B cell (primary cell): Measurements from ENCODE around the gene BCL2L11. TPM values are rescaled to one million over a fixed set of nuclear protein-coding genes. Genes with fewer than 3 reads are reported as not detected.

ENCODE experiments used
- ATAC-seq: fragments of 200-7000 bp; cut with Tn5 transposase; one replicate; pipeline ENCODE4 v1.10.0; 2021; ENCODE audit warnings: low read depth, mild to moderate bottlenecking, moderate number of reproducible peaks, moderate library complexity
- CTCF ChIA-PET: fragments of 350-600 bp; sonication (Branson Sonifier 250); formaldehyde crosslinking; loops from one replicate; lab custom pipeline; 2021; ENCODE audit warnings: antibody characterized with exemption, inconsistent platforms; lab: Charles Lee
- POLR2A ChIA-PET: fragments of 350-600 bp; sonication (Branson Sonifier 250); formaldehyde crosslinking; loops from one replicate; lab custom pipeline; 2021; ENCODE audit warnings: antibody characterized with exemption; lab: Charles Lee
- DNase-seq: peaks from one replicate; pipeline ENCODE4 v3.0.0; 2013
- H2AFZ ChIP-seq: 2 replicates; pipeline ENCODE4 v1.6.1; 2012; ENCODE audit warnings: mild to moderate bottlenecking, low read depth, low read length; ENCODE audit not compliant: insufficient read depth, poor library complexity, severe bottlenecking
- H3K27ac ChIP-seq, 2 donors: 1 replicate in 1 of 2; 2 replicates in 1 of 2; pipeline ENCODE4 v1.5.1; 2012 to 2013; ENCODE audit warnings: low read length in 2 of 2, mild to moderate bottlenecking in 2 of 2, moderate library complexity in 1 of 2
- H3K27me3 ChIP-seq, 4 experiments: fragments of 200-600 bp in 1 of 4; sonication (generic) in 1 of 4; replicated peaks in 1 of 4; 1 replicate in 2 of 4; 2 replicates in 2 of 4; pipeline versions ENCODE4 v1.6.1 to v1.7.0; 2013 to 2016; ENCODE audit warnings: low read length in 3 of 4, mild to moderate bottlenecking in 2 of 4, mixed read lengths in 1 of 4, moderate library complexity in 1 of 4; ENCODE audit not compliant: insufficient read depth in 4 of 4, control insufficient read depth in 3 of 4; ENCODE audit errors: control extremely low read depth in 1 of 4
- H3K36me3 ChIP-seq, 2 experiments: replicated peaks in 1 of 2; 1 replicate in 1 of 2; 2 replicates in 1 of 2; pipeline versions ENCODE4 v1.6.1 to v1.7.1; 2013; ENCODE audit warnings: low read length in 1 of 2; ENCODE audit not compliant: insufficient read depth in 2 of 2, control insufficient read depth in 1 of 2; ENCODE audit errors: control extremely low read depth in 1 of 2, extremely low read depth in 1 of 2
- H3K4me1 ChIP-seq, 2 donors: fragments of 200-600 bp in 1 of 2; sonication (generic) in 1 of 2; 1 replicate in 1 of 2; 2 replicates in 1 of 2; pipeline versions ENCODE4 v1.5.1 to v1.6.1; 2013 to 2017; ENCODE audit warnings: low read length in 2 of 2; ENCODE audit not compliant: control insufficient read depth in 2 of 2, insufficient read depth in 2 of 2
- H3K4me2 ChIP-seq: replicated peaks from 2 replicates; pipeline ENCODE3; 2012; ENCODE audit warnings: mild to moderate bottlenecking, low read depth, low read length; ENCODE audit not compliant: poor library complexity, severe bottlenecking
- H3K4me3 ChIP-seq, 5 experiments: fragments of 200-600 bp in 1 of 5; sonication (generic) in 1 of 5; 1 replicate in 3 of 5; 2 replicates in 2 of 5; pipeline versions ENCODE4 v1.5.1 to v1.7.0; 2011 to 2016; ENCODE audit warnings: low read length in 4 of 5, mild to moderate bottlenecking in 4 of 5, low read depth in 2 of 5, control low read depth in 1 of 5, moderate library complexity in 1 of 5; ENCODE audit not compliant: insufficient read depth in 1 of 5; ENCODE audit errors: control extremely low read depth in 1 of 5, extremely low read depth in 1 of 5
- H3K79me2 ChIP-seq: fragments of 200-600 bp; sonication (generic); one replicate; pipeline ENCODE4 v1.6.0; 2016; ENCODE audit warnings: low read length; ENCODE audit not compliant: control insufficient read depth, insufficient read depth
- H3K9ac ChIP-seq: fragments of 200-600 bp; sonication (generic); 2 replicates; pipeline ENCODE4 v1.6.1; 2017; ENCODE audit warnings: mild to moderate bottlenecking, low read length, moderate library complexity
- H3K9me3 ChIP-seq, 3 donors: one replicate each; pipeline versions ENCODE4 v1.6.1 to v1.7.1; 2013; ENCODE audit warnings: low read length in 2 of 3; ENCODE audit not compliant: control insufficient read depth in 2 of 3, insufficient read depth in 1 of 3; ENCODE audit errors: control extremely low read depth in 1 of 3
- H4K20me1 ChIP-seq: 2 replicates; pipeline ENCODE4 v1.6.0; 2012; ENCODE audit warnings: mild to moderate bottlenecking, low read length; ENCODE audit not compliant: insufficient read depth, control insufficient read depth, poor library complexity, severe bottlenecking
- H3K27ac Mint-ChIP-seq: one replicate; pipeline ENCODE4 v1.8.0; 2021; ENCODE audit warnings: mixed read lengths
- H3K27me3 Mint-ChIP-seq: one replicate; pipeline ENCODE4 v1.8.0; 2021; ENCODE audit warnings: mixed read lengths
- H3K4me1 Mint-ChIP-seq: one replicate; pipeline ENCODE4 v1.8.0; 2021; ENCODE audit warnings: mixed read lengths
- H3K4me3 Mint-ChIP-seq: one replicate; pipeline ENCODE4 v1.8.0; 2021; ENCODE audit warnings: mixed read lengths
- H3K9me3 Mint-ChIP-seq: one replicate; pipeline ENCODE4 v1.8.0; 2022; ENCODE audit warnings: mixed read lengths; ENCODE audit not compliant: insufficient read depth
- EZH2 ChIP-seq: IDR thresholded peaks from 2 replicates; pipeline ENCODE4 v1.6.1; 2012; ENCODE audit warnings: borderline replicate concordance, low read depth, mild to moderate bottlenecking, moderate library complexity, low read length; ENCODE audit not compliant: insufficient read depth, poor library complexity, severe bottlenecking
- WGBS: methylation state at CpG from one replicate; pipeline ENCODE4 v1.1.5; 2013; ENCODE audit warnings: missing lambda C conversion rate; ENCODE audit not compliant: insufficient coverage; 5-methylcytosine and 5-hydroxymethylcytosine counted together
- intact Hi-C: fragments of 100-400 bp; cut with micrococcal nuclease; formaldehyde crosslinking; loops from one replicate; pipeline ENCODE4 v1.10.0; 2022
- polyA plus RNA-seq: library from polyadenylated mRNA; depleted of rRNA; stranded (reverse); fragments of >200 nt; gene quantifications from 2 replicates; pipeline ENCODE4 v1.2.3, GENCODE V29; 2012
- total RNA-seq, 2 donors: library from RNA; stranded (reverse); fragments of 120-200 nt in 1 of 2; gene quantifications; 1 replicate in 1 of 2; 2 replicates in 1 of 2; pipeline versions ENCODE4 v1.2.3 to v1.2.4, GENCODE V29; 2013 to 2022
- TF ChIP-seq, protein P1 (sequence below): fragments of 200-600 bp; IDR thresholded peaks from one replicate; pipeline ENCODE4 v1.8.0; 2022; ENCODE audit warnings: antibody characterized with exemption, mild to moderate bottlenecking

Gene BCL2L11
- total and polyA plus RNA-seq, 2 donors (not counting 1 experiment from before 2014, with no cell fraction given) = 13.8 to 164 TPM

DNA sequence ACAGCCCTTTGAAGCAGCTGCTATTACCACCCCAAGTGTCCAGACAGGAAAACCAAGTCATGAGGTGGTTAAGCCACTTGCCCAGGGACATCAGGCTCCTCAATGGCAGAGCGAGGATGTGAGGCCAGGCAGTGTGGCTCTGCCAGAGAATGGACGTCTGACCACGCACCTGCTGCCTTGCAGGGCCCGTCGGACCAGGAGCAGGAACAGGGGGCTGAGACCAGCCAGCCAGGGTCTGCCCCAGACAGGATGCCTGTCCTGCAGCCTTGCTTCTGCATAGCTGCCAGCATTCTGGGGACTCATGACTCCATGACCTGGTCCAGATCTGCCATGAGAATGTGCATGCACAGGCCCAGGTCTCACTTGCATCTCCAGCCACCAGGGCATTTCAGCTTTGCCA lies 52.0 kb downstream of the BCL2L11 start:
- Histone ChIP-seq H3K4me2 (no peak overlapping the region), H3K4me3 (no peak overlapping the region), H3K9me3 (no peaks in the 10 kb centered on the region), H3K79me2 (no peaks in the 10 kb centered on the region), H2AFZ (no peak overlapping the region), H3K27me3 (peaks cover 0 to 2% (median 0%) of the 10 kb centered on the region in 4 experiments), H3K27ac (no peak overlapping the region), H3K36me3 (no peaks in the 10 kb centered on the region), H3K4me1 (peaks cover 1 to 2% of the 10 kb centered on the region in 2 donors), H4K20me1 (no peaks in the 10 kb centered on the region), H3K9ac (no peak overlapping the region)
- ChIA-PET POLR2A (no interaction called here), CTCF (no interaction called here)
- DNase-seq = no peak
- 98% methylated on average over 5 of the region's 5 CpGs for WGBS
- TF ChIP-seq, protein P1, sequence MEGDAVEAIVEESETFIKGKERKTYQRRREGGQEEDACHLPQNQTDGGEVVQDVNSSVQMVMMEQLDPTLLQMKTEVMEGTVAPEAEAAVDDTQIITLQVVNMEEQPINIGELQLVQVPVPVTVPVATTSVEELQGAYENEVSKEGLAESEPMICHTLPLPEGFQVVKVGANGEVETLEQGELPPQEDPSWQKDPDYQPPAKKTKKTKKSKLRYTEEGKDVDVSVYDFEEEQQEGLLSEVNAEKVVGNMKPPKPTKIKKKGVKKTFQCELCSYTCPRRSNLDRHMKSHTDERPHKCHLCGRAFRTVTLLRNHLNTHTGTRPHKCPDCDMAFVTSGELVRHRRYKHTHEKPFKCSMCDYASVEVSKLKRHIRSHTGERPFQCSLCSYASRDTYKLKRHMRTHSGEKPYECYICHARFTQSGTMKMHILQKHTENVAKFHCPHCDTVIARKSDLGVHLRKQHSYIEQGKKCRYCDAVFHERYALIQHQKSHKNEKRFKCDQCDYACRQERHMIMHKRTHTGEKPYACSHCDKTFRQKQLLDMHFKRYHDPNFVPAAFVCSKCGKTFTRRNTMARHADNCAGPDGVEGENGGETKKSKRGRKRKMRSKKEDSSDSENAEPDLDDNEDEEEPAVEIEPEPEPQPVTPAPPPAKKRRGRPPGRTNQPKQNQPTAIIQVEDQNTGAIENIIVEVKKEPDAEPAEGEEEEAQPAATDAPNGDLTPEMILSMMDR = no peak
- TF ChIP-seq EZH2 = no peak
- no peak for ATAC-seq
- Mint-ChIP-seq H3K4me3 (no peak overlapping the region), H3K4me1 (peaks cover 11% of the 10 kb centered on the region), H3K27me3 (peaks cover 20% of the 10 kb centered on the region), H3K27ac (no peak overlapping the region), H3K9me3 (no peaks in the 10 kb centered on the region)
- intact Hi-C loops = no loop called here

DNA sequence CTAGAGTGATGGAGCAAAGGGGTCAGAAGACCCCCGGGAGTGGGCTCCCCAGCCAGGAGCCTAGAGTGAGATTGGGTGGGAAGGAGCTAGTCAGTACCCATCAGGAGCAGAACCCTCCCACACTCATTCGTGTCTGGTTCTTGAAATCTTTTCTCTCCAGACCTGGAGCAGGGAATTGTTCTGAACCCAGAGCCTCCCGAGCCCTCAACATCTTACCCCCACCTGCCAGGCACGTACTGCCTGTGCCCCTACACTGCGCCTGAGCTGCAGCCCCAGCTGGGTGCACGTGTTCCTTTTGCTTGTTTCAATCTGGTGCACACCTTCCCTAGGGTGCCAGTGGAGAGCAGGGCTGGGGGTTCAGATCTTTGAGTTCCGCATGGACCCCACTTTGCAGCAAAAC lies 52.6 kb downstream of the BCL2L11 start:
- H3K4me2 ChIP-seq = no peak overlapping the region
- H2AFZ ChIP-seq = no peak overlapping the region
- peaks cover 0 to 2% (median 0%) of the 10 kb centered on the region in 4 experiments for H3K27me3 ChIP-seq
- no peaks in the 10 kb centered on the region for H3K4me1 ChIP-seq
- H3K27ac Mint-ChIP-seq = no peak overlapping the region
- no peak overlapping the region for H3K27ac ChIP-seq
- H3K4me3 ChIP-seq = no peak overlapping the region
- no peak overlapping the region for H3K9ac ChIP-seq
- H4K20me1 ChIP-seq = no peaks in the 10 kb centered on the region
- ChIA-PET CTCF (no interaction called here), POLR2A (no interaction called here)
- no peak overlapping the region for H3K4me3 Mint-ChIP-seq
- no peaks in the 10 kb centered on the region for H3K9me3 ChIP-seq
- H3K79me2 ChIP-seq = no peaks in the 10 kb centered on the region
- intact Hi-C loops = no loop called here
- no peaks in the 10 kb centered on the region for H3K9me3 Mint-ChIP-seq
- no peaks in the 10 kb centered on the region for H3K36me3 ChIP-seq
- no peak for ATAC-seq
- peaks cover 9% of the 10 kb centered on the region for H3K4me1 Mint-ChIP-seq
- 89% methylated on average over 5 of the region's 7 CpGs for WGBS
- peaks cover 20% of the 10 kb centered on the region for H3K27me3 Mint-ChIP-seq
- TF ChIP-seq EZH2 = no peak
- TF ChIP-seq, protein P1 = no peak
- no peak for DNase-seq
